ENCODE data around the gene ASCC1.

DNA sequence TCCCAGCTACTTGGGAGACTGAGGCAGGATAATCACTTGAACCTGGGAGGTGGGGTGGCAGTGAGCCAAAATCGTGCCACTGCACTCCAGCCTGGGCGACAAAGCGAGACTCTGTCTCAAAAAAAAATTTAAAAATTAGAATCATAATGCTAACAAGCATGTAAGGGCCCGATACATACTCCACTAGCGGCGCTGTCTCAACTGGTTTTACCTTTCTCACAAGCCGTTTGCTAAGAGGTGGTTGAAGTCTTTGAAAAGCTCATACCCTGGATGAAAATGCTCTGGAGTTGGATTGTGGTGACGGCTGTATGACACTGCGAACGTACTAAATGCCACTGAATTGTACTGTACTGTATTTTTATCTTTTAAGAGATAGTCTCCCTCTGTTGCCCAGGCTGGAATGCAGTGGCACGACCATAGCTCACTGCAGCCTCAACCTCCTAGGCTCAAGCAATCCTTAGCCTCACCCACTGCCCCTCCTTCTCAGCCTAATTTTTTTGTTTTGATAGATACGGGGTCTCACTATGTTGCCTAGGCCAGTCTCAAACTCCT, 157.7 kb downstream of the ASCC1 start:
- no peak for TF ChIP-seq CTCF (IDR thresholded peaks at IDR 0.05)
- no peak for TF ChIP-seq POLR2A (IDR thresholded peaks at IDR 0.05)

Measured in sigmoid colon (tissue), 3 donors.